ENCODE data around the gene LRRC27.

GRCh38 chr10:132383101-132383500 is 51.1 kb downstream of the LRRC27 start:
- TF ChIP-seq, protein P1, sequence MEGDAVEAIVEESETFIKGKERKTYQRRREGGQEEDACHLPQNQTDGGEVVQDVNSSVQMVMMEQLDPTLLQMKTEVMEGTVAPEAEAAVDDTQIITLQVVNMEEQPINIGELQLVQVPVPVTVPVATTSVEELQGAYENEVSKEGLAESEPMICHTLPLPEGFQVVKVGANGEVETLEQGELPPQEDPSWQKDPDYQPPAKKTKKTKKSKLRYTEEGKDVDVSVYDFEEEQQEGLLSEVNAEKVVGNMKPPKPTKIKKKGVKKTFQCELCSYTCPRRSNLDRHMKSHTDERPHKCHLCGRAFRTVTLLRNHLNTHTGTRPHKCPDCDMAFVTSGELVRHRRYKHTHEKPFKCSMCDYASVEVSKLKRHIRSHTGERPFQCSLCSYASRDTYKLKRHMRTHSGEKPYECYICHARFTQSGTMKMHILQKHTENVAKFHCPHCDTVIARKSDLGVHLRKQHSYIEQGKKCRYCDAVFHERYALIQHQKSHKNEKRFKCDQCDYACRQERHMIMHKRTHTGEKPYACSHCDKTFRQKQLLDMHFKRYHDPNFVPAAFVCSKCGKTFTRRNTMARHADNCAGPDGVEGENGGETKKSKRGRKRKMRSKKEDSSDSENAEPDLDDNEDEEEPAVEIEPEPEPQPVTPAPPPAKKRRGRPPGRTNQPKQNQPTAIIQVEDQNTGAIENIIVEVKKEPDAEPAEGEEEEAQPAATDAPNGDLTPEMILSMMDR (conservative IDR thresholded peaks at IDR 0.05; ENCODE audit: low read depth, low read length) = no peak
- no peak for TF ChIP-seq EZH2phosphoT487 (IDR thresholded peaks at IDR 0.05; ENCODE audit: borderline replicate concordance, low read length)
- no peak for TF ChIP-seq EZH2 (IDR thresholded peaks at IDR 0.05; ENCODE audit: low read length, unreplicated experiment)
